IPS-11a (cell line): ENCODE results near the gene ABCD4.
A peak's percentile ranks its signal among the peaks of the same experiment; 100 is the strongest.

ENCODE experiments used
- H3K4me3 ChIP-seq: one replicate; pipeline ENCODE4 v1.5.1; 2013; ENCODE audit warnings: low read depth, low read length, control low read depth

Gene ABCD4

DNA sequence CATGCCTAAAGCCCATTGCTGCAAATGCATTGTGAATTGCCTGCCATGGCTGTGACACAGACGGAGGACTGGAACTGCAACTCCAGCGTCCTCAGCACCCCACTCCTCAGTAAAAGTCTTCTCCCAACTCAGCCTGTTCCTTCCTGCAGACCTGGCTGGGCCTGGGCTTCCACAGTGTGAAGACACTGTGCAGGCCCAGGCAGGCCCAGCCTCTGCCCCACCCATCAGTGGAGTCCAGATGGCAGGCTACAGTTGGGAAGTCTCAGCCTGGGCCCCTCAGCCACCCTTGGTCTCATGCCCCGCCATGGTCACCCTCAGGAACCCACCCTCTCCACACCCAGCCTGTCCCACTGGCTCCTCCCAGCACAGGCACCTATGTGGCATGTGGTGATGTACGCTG is 41.4 kb downstream of the ABCD4 start:
- H3K4me3 ChIP-seq, result no peak overlapping the region

GRCh38 chr14:74260525-74261233 is 42.1 kb downstream of the ABCD4 start:
- no peak overlapping the region for H3K4me3 ChIP-seq

DNA sequence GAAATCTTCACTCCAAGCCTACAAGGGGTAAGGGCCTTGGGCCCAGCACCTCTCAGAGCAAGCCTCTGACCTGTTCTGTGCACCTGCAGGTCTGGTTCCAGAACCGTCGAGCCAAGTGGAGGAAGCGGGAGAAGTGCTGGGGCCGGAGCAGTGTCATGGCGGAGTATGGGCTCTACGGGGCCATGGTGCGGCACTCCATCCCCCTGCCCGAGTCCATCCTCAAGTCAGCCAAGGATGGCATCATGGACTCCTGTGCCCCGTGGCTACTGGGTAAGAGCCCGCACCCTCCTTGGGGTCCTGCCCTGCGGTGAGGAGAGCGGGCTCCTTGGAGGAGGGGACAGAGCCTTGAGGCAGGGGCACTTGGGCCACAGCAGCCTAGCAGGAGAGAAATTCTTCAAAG is 43.2 kb downstream of the ABCD4 start:
- no peak overlapping the region for H3K4me3 ChIP-seq

DNA sequence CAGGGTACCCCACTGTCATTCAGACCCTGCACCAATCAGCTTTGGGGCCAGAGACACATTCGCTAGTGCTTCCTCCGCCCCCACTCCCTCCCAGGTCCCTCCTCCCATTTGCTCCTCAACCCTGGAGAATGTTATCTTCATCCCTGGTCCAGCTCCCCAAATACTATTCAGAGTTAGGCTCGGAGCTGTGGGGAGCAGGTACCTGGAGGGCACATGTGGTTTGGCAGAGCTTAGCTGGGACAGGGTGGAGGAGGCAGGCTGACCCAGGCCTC is 44.0 kb downstream of the ABCD4 start:
- H3K4me3 ChIP-seq, result no peak overlapping the region

DNA sequence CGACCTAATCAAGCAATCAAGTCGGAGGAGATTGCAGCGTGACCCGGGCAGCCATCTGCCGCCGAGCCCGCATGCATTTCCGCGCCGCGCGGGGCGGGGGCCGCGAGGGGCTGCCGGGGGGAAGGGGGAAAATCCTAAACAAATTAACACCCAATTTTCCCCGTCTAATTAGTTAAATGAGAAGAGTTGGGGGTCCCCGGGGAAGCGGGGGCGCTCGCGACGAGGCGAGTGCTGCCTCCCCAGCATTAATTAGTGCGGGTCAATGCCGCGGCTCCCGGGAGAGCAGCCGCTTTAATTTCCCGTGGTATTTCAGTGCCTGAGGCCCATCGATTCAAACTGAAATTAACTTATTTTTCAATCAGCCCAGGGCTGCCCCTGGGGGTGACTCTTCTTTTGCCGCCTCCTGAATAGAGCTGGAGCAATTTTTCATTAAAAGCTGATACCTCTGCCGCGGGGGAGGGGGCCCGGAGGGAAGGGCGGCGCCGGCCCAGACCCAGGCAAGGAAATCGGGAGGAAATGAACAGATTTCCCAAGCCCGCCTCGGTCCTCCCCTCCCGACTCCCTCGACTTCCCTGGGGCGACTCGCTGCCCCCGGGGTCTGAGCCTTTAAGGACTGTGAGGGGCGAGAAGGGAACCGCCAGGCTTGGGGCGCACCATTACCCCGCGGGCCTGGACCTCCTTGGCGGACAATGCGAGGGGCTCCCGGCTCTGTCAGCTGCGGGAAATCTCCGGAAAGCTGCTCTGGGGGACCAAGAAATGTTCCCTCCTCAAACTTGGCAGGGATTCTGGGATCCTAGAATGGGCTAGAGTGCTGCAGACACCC is 44.6 kb downstream of the ABCD4 start:
- peak overlapping the region; percentile 53 for H3K4me3 ChIP-seq

DNA sequence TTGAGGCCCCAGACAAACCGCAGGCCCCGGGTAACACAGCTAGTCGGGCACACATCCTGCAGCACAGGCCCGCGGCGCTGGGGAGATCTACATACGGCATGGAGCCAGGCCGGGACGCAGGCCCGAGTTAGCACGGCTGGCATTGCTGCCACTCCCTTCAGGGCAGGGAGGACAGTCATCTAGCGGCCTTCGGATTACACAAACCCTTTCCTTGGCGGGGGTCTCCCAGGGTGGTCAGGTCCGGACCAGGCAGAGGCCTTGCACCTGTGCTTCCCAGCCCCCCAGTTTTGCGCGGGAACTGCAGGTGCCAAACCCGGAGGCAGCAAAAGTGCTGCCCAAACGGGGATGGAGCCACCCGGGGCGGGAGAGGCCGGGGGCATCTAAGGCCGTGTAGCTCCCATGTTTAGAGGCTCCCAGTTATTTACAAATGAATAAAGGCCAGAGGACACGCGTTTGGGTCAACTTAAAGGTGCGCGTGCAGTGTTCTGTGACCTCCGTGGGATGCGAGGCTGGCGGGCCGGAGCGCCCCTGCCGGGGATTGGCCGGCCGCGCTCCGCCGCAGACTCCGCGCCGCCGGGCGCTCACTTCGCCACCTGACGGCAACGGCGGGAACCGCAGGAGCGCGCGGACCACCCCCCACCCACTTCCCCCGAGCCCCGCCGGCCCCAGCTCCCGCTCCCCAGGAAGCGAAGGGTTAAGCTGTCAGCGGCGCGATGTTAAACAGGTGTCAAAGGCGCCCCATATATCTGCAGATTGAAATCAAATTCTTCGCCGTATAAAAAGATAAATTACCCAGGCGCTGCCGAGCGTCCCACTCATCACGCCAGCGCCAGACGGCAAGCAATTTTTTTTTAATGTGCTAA is 45.4 kb downstream of the ABCD4 start:
- H3K4me3 ChIP-seq, result peak overlapping the region; percentile 53

DNA sequence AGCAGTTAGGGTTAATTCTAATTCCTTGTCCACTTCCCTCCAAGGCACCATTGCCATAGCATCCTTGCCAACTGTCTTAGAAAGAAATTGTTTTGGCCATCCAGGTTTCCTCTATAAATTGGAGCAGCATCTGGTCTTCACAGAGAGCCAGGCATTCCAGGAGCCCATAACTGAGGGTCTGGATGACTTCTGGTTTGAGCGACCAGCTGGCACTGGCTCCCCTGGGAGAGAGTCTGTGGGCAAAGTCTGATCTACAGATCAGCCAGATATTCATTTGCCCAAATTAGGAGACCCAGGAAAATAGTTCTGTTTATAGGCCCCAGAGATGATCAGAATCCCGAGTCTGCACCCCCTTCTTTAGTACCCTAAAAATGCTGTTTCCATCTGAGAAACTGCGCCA is 47.5 kb downstream of the ABCD4 start:
- H3K4me3 ChIP-seq, result no peak overlapping the region

DNA sequence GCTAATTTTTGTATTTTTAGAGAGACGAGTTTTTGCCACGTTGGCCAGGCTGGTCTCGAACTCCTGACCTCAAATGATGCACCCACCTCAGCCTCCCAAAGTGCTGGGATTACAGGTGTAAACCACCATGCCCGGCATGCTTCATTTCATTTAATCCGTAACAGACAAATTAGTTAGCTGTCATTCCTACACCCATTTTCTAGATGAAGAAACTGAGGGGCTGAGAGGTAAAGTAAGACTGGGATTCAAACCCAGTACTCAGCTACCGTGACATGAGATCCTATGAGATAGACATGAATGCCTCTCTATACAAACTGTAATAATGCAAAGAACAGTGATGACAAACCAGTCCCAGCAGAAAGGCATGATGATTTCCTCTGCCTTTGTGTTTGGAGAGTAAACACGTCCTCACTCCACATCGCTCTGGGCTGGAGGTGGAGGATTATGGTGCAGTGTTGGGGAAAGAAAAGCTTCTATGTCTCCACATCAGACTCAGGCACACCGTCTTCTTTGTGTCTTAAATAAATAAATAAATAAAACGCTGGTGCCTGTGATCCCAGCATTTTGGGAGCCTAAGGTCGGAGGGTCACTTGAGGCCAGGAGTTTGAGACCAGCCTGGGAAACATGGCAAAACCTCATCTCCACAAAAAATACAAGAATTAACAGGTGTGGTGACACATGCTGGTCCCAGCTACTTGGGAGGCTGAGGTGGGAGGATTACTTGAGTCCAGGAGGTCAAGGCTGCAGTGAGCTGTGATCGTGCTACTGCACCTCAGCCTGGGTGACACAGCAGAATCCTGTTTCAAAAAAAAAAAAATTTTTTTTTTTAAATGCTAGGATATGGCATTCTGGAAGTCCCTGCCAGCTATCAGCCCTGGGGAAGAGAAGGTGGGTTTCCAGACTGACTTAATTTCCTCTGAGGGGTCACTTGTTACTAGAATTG is 53.0 kb downstream of the ABCD4 start:
- no peak overlapping the region for H3K4me3 ChIP-seq

DNA sequence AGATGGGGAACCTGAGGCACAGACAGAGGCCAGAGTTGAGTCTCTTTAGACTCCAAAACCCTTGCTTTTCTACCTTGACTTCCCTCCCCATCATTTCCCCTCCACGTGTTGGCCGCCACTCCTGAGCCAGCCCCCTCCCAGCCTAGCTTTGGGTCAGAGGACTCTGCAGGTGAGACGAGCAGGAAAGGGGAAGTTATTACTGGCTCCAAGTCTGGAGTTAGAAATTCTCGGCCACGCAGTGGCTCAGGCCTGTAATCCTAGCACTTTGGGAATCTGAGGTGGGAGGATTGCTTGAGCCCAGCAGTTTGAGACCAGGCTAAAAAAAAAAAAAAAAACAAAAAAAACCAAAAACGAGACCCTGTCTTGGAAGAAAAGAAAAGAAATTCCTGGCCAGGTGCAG is 54.7 kb downstream of the ABCD4 start:
- H3K4me3 ChIP-seq, result no peak overlapping the region

DNA sequence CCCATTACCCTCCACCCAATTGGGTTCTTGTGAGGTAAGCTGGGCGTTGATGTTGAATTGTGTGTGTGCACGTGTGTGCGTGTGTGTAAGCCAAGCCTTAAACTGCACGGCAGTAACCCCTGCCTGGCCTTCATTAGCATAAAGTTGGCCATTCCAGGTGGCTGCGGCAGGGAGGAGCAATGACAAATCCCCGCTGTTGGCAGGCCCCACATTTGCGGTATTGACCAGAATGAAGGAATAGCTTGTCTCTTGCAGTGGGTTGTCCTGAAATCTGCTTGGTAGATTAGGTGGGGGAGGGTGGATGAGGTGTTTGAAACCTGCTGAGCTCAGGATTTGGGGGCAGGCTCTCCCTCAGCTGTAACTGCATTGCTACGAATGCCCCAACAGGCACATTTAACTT is 56.2 kb downstream of the ABCD4 start:
- no peak overlapping the region for H3K4me3 ChIP-seq

- no peak overlapping the region for H3K4me3 ChIP-seq
Observed at GRCh38 chr14:74245292-74245691, 57.4 kb downstream of the ABCD4 start.

DNA sequence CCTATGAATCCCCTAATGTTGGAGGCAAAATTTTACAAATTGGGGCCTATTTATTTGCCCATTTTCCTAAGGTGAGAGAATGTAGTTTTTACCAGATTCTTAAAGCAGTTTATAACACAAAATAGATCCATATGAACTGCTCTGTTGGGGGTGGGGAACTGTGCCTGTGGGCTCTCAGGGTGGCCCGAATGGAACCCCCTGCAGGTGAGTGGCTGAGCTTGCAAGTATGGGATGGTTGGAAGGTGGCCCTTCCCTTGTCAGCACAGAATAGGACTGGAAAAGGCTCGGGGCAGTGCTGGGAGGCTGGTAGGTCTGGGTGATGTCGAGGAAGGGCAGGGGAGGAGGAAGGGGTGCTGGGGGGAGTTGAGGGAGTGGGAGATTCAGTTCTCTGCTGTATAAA is 58.6 kb downstream of the ABCD4 start:
- no peak overlapping the region for H3K4me3 ChIP-seq

- H3K4me3 ChIP-seq, result no peak overlapping the region
Observed at GRCh38 chr14:74243051-74243450, 59.7 kb downstream of the ABCD4 start.

GRCh38 chr14:74242780-74243042 is 60.0 kb downstream of the ABCD4 start:
- H3K4me3 ChIP-seq, result no peak overlapping the region

GRCh38 chr14:74242021-74242779 is 60.5 kb downstream of the ABCD4 start:
- H3K4me3 ChIP-seq, result no peak overlapping the region

DNA sequence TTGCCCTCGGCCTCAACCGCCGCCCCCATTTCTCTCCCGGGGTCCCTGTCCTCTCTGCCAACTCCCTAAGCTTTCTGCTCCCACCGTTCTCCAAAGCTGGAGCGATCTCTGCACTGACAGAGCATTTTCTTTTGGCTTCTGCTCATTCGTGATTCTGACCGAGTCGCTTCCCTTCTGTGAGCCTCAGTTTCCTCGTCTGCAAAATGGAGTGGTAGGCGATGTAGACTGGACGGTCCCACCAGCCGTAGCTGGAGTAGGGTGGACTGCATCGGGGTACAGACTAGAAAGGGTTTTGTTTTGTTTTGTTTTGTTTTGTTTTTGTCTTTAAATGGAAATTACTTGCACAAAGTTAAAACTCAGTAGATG is 61.1 kb downstream of the ABCD4 start:
- peak overlapping the region; percentile 13 for H3K4me3 ChIP-seq

- peak overlapping the region; percentile 13 for H3K4me3 ChIP-seq
Observed at GRCh38 chr14:74240794-74241651, 61.7 kb downstream of the ABCD4 start.

GRCh38 chr14:74239848-74240793 is 62.6 kb downstream of the ABCD4 start:
- H3K4me3 ChIP-seq, result peak overlapping the region; percentile 21
